HG02852 (cell line): ENCODE results near the gene NXN.

Experiments used
- ATAC-seq: cut with Tn5 transposase; IDR thresholded peaks from one replicate; pipeline ENCODE4 v1.9.1; 2021; ENCODE audit warnings: mild to moderate bottlenecking, moderate library complexity; ENCODE audit not compliant: unreplicated experiment

NXN gene

DNA sequence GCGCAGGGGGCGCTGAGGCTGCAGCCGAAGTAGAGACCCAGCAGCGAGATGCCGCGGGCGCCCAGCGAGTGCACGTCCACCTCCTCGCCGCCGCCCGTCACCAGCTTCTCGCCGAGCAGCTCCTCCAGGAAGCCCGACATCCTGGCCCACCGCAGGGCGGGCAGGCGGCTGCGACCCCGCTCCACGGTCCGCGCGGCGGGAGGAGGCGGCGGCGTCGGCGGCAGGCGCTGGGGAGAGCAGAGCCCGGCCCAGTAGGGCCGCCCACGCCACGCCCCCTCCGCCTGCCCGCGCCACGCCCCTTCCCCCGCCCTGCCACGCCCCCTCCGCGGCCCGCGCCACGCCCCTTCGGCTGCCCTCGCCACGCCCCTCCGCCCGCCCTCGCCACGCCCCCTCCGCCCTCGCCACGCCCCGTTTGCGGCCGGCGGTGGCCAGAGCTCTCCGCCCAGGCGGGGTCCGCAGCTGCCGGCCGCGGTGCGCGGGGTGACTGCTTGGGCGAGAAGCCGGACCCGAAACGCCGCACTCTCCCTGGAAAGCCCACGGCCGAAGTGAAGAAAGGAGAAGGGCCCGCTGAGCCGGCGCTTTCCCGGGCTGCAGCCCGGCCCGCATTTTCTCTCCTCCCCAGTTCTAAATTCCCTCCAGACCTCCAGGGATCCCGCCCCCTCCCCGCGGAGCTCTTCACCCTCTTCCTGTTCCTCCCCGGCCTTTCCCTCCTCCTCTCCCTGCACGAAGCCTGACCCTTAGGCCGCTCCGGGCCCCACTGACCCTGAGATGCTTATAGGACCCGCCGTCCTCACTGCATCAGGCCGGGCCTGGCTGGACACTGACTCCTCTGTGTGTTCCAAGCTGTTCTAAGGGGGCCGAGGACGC lies at the start of gene NXN:
Gene NXN, minus strand, starts transcription at position 238 of the 867 bp plus-strand sequence.
- ATAC-seq, result peak; percentile 79

DNA sequence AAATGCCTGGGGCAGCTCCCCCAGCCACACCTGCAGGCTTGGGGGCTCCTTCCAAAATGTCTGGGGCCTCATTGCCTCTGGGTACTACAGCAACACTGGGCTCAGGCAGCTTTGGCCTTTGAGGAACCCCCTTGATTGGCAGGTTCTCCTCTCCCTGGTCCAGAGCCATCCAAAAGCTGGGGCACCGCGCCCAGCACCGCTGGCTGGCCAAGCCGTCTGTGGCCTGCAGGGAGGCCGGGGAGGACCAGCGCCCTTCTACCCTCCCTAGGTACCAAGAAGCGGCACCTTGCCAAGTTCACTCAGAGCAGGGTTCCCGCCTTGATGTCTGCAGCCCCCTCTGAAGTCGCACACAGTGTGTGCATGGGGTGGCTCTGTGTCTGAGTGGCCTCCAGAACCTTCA lies 47.5 kb upstream of the NXN start:
- no peak for ATAC-seq

- no peak for ATAC-seq
Measured at GRCh38 chr17:1026599-1026975, 47.0 kb upstream of the NXN start.

DNA sequence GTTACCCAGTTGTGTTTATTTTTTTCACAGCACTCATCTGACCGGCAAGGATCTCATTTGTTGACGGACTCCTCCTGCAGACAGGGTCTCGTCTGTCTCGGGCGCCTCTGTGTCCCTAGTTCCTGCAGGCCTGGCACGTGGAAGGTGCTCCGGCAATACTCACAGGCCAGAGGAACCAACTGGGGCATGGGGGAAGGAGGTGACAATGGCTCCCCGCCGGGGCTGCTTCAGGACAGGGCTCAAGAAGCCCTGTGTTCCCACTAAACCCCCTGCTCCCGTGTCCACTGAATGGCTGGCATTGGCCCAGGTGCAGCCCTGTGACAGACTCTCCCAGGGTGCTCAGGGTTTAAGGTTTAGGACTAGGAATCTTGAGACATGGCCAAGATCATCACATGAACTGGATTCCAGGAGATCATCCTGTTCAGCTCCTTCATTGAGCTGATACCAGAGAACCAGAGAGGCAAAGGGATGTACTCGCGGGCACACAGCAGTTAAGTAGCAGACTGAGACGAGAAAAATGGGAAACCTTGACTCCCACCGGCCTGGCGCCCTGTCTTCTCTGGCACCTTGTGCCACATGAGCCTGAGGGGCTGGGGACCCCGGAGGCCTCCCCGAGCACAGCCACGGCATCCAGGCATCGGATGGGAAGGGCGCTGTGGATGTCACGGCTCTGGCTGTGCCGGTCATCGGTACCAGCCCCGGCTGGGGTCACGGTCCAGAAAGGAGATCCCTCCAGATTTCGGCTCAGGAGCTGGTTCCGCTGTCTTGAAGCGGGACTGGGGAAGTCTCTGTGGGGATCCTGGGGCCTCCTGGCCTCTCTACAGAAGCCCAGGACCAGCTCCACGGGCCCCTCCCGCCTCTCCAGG lies 46.4 kb upstream of the NXN start:
- ATAC-seq, result no peak

DNA sequence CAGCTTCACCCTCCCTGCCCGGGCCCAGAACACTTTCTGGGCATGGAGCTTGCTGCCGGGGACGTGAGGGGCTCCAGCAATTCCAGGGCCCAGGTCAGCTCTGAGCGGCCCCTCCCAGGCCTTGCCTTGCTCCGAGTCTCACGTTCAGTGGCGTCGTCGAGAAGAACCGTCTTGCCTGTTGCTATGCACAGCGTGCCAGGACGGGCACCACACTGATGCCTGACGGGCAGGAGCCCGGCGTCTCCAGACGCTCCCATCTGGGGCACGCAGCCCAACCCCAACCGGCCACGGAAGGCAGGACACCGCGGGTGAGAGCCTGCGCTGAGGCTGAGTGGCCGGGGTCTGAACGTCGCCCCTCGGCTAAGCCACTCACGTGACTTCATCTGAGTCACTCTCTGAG lies 44.5 kb upstream of the NXN start:
- no peak for ATAC-seq

DNA sequence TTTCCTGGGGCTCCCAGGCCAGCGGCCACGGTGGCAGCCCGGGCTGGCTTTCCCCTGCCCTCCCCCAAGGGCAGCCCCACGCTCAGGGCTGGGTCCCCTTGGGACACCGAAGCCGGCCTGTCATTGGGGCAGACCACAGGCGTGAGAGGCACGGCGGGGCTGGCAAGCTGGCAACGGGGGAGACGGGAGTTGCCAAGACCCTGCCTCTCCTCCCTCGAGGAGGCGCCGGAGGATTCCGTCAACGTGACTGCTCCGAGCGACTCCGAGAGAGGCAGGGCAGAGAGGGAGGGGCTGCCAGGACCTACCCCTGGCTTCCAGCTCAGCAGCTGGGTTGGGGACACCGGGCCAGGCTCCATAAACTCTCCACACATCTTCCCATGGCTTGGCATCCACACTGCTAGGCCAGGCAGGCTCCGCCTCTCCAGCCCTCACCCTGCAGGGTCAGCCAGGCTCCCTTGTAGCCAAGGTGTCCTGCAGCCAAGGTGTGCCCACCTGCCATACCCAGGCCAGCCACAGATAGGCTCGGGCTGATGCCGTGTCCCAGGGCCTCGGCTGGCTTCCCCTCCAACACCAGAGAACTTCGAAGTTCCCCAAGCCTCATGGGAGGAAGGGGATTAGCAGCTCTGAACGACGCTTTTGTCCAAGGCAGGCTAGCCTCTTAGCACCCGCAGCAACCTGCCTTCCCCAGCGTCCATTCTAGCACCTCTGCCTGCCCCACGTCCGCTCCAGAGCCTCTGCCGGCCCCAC lies 42.9 kb upstream of the NXN start:
- ATAC-seq, result no peak

- no peak for ATAC-seq
Measured at GRCh38 chr17:1021147-1021546, 41.6 kb upstream of the NXN start.

DNA sequence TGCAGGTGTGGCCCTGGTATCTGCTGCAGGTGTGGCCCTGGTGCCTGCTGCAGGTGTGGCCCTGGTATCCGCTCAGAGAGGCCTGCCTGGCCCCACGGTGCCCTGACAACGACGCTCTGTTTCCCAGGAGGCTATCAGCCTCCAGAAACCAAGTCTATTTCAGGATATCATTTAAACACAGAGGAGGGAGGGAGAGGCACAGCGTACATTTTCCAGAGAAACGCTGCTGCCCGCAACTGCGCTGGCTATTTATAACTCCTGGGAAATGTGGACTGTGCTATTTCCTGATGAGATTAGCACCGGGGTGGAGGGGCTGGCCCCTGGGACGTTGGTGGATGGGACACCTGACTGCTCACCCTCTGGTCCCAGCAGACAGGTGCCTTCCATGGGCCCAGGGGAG lies 39.9 kb upstream of the NXN start:
- ATAC-seq, result no peak

DNA sequence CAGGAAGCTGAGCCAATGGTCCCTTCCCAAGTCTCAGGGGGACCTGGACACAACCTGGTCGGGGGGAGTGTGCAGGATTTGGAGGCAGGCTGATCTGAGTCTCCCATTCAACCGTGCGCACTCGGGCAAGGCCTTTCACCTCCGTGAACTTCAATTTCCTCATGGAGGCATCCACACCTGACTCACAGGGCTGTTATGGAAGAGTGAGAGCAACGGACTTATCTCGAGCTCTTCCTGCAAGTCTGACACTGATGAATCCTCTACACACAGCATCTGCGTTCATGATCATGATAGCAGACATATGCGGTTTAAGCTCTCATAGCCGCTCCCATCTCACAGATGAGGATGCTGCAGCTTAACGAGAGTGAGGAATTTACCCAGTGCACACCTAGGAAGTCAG lies 39.0 kb upstream of the NXN start:
- ATAC-seq, result no peak

GRCh38 chr17:1013729-1014090 lies 34.1 kb upstream of the NXN start:
- ATAC-seq, result no peak

DNA sequence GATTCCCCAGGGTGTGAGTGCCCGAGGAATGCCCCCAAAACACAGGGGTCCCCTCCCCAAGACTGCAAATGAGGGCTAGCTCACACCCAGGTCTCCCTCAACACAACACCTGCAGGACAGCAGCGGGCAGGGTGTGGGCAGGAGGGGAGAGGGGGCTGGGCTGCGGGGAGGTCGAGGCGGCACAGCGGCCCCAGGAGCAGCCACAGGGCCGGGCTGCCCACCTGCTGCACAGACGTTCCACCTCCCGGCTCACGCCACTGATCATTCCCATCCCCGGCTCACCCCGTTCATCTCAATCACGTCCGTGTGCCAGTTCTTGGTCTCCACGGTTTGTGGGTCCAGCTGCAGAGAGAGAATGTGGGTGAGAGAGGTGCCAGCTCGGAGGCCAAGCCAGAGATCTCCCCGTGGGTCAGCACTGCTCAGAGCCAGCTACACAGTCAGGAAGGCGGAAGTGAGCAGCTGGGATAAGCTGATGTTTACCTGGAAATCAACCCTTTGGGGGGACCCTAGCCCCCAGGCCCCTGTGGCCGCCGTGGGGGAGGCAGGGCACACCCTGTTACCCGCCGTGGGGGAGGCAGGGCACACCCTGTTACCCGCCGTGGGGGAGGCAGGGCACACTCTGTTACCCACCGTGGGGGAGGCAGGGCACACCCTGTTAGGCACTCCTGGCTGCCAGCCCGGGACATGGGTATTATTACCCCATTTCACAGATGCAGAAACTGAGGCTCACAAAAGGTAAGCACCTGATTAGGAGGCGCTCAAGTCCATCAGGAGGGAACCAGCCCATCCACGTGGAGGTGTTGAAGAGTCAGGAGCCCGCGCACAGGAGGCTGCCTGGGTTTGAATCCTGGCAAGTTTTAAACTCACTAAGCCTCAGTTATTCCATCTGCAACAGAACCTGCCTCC lies 33.5 kb upstream of the NXN start:
- ATAC-seq, result no peak

DNA sequence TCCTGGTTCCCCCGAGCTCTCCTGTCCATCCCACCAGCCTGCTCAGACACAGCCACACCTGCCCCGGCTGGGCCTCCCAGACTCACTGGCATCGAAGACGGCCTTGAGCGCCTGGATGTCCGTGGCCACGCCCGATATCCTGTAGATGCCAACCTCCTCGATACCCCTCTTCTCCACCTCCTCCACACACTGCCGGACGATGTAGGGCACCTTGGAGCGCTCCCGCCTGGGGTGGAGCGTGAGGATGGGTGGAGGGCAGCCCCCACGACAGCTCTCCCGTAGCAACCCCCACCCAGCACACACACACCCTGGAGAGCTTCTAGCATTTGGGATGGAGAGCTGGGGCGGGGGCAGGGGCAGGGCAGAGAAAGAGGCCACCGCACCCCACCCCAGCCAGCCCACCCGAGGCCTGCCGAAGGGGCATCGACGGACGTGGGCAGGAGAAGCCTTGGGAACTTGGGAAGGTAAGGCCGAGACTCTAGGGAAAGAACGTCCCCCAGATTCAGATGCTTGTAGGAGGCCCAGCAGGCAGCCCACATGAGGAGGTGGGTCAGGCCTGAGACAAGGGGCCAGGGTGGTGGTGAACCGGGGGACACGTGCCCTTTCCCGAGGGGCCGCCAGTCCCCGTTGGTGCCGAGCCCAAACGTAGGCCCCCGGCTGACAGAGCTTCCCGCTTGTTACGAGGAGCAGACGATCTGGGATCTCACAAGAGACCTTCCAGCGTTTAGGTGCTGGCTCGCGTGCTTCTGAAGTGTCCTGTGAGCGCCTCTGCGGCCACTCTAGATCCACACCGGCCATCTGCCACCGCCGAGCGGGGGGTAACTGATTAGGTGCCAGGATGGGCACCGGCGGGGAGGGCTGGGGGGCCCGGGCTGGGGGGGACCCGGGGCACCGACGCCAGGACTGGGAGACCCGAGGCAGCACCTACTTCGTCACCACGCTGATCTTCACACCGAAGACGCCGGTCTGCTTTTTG lies 32.5 kb upstream of the NXN start:
- ATAC-seq, result no peak

- no peak for ATAC-seq
Measured at GRCh38 chr17:1011138-1011537, 31.6 kb upstream of the NXN start.

- ATAC-seq, result no peak
Measured at GRCh38 chr17:1010586-1010985, 31.0 kb upstream of the NXN start.

DNA sequence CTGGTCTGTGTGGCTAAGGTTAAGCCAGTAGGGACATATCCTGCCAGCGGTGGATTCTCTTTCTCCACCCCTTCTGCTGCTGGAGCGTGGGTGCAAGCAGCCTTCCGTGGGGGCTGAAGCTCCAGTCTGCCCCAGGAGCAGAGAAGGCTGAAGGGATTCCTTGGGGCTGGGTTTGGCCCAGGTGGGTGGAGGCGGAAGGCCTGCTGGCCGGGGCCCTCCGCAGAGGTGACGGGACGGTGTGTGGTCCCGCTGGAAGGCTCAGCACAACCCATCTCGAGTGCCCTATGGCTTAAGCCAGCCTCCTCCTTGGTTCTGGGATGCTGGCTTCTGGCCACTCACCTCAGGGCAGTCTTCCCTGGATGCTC lies 30.5 kb upstream of the NXN start:
- no peak for ATAC-seq

- no peak for ATAC-seq
Measured at GRCh38 chr17:1009229-1010085, 29.9 kb upstream of the NXN start.

- no peak for ATAC-seq
Measured at GRCh38 chr17:1008008-1008761, 28.6 kb upstream of the NXN start.
